ENCODE data around the gene ULK2.

Gene ULK2

DNA sequence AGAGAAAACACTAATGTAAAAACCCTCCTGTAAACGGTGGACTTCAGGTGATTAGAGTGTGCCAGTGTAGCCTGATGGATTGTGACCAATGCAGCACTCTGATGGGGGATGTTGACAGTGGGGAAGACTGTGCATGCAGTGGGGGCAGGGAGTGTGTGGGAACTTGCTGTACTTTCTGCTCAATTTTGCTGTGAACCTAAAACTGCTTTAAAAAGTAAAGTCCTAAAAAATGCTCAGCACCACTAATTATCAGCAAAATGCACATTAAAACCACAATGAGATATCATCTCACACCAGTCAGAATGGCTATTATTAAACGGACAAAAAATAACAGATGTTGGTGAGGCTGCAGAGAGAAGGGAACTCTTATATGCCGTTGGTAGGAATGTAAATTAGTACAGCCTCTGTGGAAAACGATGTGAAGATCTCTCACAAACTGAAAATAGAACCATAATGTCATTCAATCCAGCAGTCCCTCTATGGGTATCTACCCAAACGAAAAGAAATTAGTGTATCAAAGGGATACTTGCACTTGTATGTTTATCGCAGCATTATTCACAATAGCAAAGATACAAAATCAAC is 9.7 kb upstream of the ULK2 start:
- Histone ChIP-seq H4K20me1 (ENCODE audit: insufficient read depth, low read length) (no peaks in the 10 kb centered on the region), H3K27me3 (ENCODE audit: insufficient read depth, low read length) (no peaks in the 10 kb centered on the region), H3F3A (ENCODE audit: insufficient read depth, low read length) (no peaks in the 10 kb centered on the region), H3K9me3 (ENCODE audit: low read length) (no peaks in the 10 kb centered on the region), H3K27ac (ENCODE audit: low read depth, low read length, poor library complexity, severe bottlenecking) (no peak overlapping the region), H3K9me2 (ENCODE audit: low read depth, low read length) (no peaks in the 10 kb centered on the region), H3K79me2 (ENCODE audit: insufficient read depth, low read length) (no peaks in the 10 kb centered on the region), H3K4me3 (ENCODE audit: low read depth, low read length, poor library complexity, severe bottlenecking) (no peak overlapping the region), H3K4me2 (ENCODE audit: low read length) (no peak overlapping the region), H3K9ac (ENCODE audit: low read length) (no peak overlapping the region), H3K4me1 (ENCODE audit: insufficient read depth, low read length, severe bottlenecking) (peaks cover 4% of the 10 kb centered on the region), H2AFZ (ENCODE audit: low read length) (no peak overlapping the region), H3K36me3 (ENCODE audit: insufficient read depth, low read length) (no peaks in the 10 kb centered on the region)
- TF ChIP-seq, protein P1, sequence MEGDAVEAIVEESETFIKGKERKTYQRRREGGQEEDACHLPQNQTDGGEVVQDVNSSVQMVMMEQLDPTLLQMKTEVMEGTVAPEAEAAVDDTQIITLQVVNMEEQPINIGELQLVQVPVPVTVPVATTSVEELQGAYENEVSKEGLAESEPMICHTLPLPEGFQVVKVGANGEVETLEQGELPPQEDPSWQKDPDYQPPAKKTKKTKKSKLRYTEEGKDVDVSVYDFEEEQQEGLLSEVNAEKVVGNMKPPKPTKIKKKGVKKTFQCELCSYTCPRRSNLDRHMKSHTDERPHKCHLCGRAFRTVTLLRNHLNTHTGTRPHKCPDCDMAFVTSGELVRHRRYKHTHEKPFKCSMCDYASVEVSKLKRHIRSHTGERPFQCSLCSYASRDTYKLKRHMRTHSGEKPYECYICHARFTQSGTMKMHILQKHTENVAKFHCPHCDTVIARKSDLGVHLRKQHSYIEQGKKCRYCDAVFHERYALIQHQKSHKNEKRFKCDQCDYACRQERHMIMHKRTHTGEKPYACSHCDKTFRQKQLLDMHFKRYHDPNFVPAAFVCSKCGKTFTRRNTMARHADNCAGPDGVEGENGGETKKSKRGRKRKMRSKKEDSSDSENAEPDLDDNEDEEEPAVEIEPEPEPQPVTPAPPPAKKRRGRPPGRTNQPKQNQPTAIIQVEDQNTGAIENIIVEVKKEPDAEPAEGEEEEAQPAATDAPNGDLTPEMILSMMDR (IDR thresholded peaks at IDR 0.05; ENCODE audit: low read length) = no peak
- no peak for TF ChIP-seq EZH2 (IDR thresholded peaks at IDR 0.05; ENCODE audit: borderline replicate concordance, low read length)

DNA sequence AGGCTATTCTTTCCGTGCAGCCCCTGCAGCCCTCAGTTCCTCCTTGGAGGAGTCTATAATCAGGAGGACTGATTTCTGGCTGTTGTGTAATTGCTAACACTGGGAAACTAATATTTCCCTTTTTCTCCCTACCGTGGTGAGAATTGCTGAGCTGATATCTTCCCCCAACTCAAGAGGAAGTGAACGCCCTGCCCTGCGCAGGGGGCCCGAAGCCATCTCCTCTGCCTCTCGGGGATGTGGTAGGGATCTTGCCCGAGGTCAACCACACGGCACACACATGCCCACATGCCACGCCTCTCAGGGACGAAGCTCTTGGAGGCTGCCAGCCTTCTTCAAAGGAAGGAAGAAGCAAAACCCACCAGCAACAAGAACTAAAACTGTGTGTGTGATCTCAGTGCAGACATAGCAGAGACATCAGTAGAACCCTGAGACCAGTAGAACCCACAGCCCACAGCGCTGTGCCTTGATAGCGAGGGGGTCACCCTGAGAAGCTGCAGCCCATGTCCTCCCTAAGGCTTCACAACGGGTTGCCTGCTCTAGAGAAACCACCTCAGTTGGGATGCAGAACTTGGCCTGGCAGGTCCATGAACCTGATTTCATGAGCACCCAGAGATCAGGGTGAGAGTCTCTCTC is 8.9 kb upstream of the ULK2 start:
- TF ChIP-seq EZH2 (IDR thresholded peaks at IDR 0.05; ENCODE audit: borderline replicate concordance, low read length) = no peak
- TF ChIP-seq, protein P1 (IDR thresholded peaks at IDR 0.05; ENCODE audit: low read length) = no peak
- no peaks in the 10 kb centered on the region for H3F3A ChIP-seq (ENCODE audit: insufficient read depth, low read length)
- no peaks in the 10 kb centered on the region for H3K9me2 ChIP-seq (ENCODE audit: low read depth, low read length)
- H3K27ac ChIP-seq (ENCODE audit: low read depth, low read length, poor library complexity, severe bottlenecking) = no peak overlapping the region
- no peak overlapping the region for H3K9ac ChIP-seq (ENCODE audit: low read length)
- no peaks in the 10 kb centered on the region for H3K79me2 ChIP-seq (ENCODE audit: insufficient read depth, low read length)
- no peaks in the 10 kb centered on the region for H3K36me3 ChIP-seq (ENCODE audit: insufficient read depth, low read length)
- H4K20me1 ChIP-seq (ENCODE audit: insufficient read depth, low read length) = no peaks in the 10 kb centered on the region
- H3K4me1 ChIP-seq (ENCODE audit: insufficient read depth, low read length, severe bottlenecking) = peaks cover 4% of the 10 kb centered on the region
- H3K4me3 ChIP-seq (ENCODE audit: low read depth, low read length, poor library complexity, severe bottlenecking) = no peak overlapping the region
- H3K9me3 ChIP-seq (ENCODE audit: low read length) = no peaks in the 10 kb centered on the region
- H3K4me2 ChIP-seq (ENCODE audit: low read length) = no peak overlapping the region
- no peak overlapping the region for H2AFZ ChIP-seq (ENCODE audit: low read length)
- no peaks in the 10 kb centered on the region for H3K27me3 ChIP-seq (ENCODE audit: insufficient read depth, low read length)

GRCh38 chr17:19874256-19874655 is 6.5 kb upstream of the ULK2 start:
- Histone ChIP-seq H3K27me3 (ENCODE audit: insufficient read depth, low read length) (no peaks in the 10 kb centered on the region), H3K4me3 (ENCODE audit: low read depth, low read length, poor library complexity, severe bottlenecking) (no peak overlapping the region), H3K9me3 (ENCODE audit: low read length) (no peaks in the 10 kb centered on the region), H3K4me1 (ENCODE audit: insufficient read depth, low read length, severe bottlenecking) (peaks cover 4% of the 10 kb centered on the region), H3K27ac (ENCODE audit: low read depth, low read length, poor library complexity, severe bottlenecking) (no peak overlapping the region), H3K36me3 (ENCODE audit: insufficient read depth, low read length) (no peaks in the 10 kb centered on the region), H3K4me2 (ENCODE audit: low read length) (no peak overlapping the region), H3K9ac (ENCODE audit: low read length) (no peak overlapping the region), H4K20me1 (ENCODE audit: insufficient read depth, low read length) (no peaks in the 10 kb centered on the region), H3F3A (ENCODE audit: insufficient read depth, low read length) (no peaks in the 10 kb centered on the region), H2AFZ (ENCODE audit: low read length) (no peak overlapping the region), H3K79me2 (ENCODE audit: insufficient read depth, low read length) (no peaks in the 10 kb centered on the region), H3K9me2 (ENCODE audit: low read depth, low read length) (no peaks in the 10 kb centered on the region)
- TF ChIP-seq, protein P1 (IDR thresholded peaks at IDR 0.05; ENCODE audit: low read length) = no peak
- TF ChIP-seq EZH2 (IDR thresholded peaks at IDR 0.05; ENCODE audit: borderline replicate concordance, low read length) = no peak

All from OCI-LY1 (cell line).